ENCODE measurements around the gene TMEM163.

The TMEM163 gene

GRCh38 chr2:134537121-134537520 is 181.7 kb downstream of the TMEM163 start:
- DNase-seq (ENCODE audit: low read depth) = no peak
- no peak for TF ChIP-seq CTCF (IDR thresholded peaks at IDR 0.05; ENCODE audit: control insufficient read depth, extremely low read depth, insufficient read depth)
- H3K4me3 ChIP-seq (ENCODE audit: low read depth, low read length) = no peak overlapping the region

GRCh38 chr2:134536296-134536695 is 182.5 kb downstream of the TMEM163 start:
- TF ChIP-seq CTCF (IDR thresholded peaks at IDR 0.05; ENCODE audit: control insufficient read depth, extremely low read depth, insufficient read depth) = no peak
- no peak overlapping the region for H3K4me3 ChIP-seq (ENCODE audit: low read depth, low read length)
- DNase-seq (ENCODE audit: low read depth) = no peak

GRCh38 chr2:134532537-134532936 is 186.3 kb downstream of the TMEM163 start:
- no peak for DNase-seq (ENCODE audit: low read depth)
- no peak for TF ChIP-seq CTCF (IDR thresholded peaks at IDR 0.05; ENCODE audit: control insufficient read depth, extremely low read depth, insufficient read depth)
- H3K4me3 ChIP-seq (ENCODE audit: low read depth, low read length) = no peak overlapping the region

- no peak for TF ChIP-seq CTCF (IDR thresholded peaks at IDR 0.05; ENCODE audit: control insufficient read depth, extremely low read depth, insufficient read depth)
Measured at GRCh38 chr2:134527381-134527780, 191.4 kb downstream of the TMEM163 start.

GRCh38 chr2:134522496-134523455 is 196.0 kb downstream of the TMEM163 start:
- no peak overlapping the region for H3K4me3 ChIP-seq (ENCODE audit: low read depth, low read length)
- no peak for TF ChIP-seq CTCF (IDR thresholded peaks at IDR 0.05; ENCODE audit: control insufficient read depth, extremely low read depth, insufficient read depth)
- no peak for DNase-seq (ENCODE audit: low read depth)

More at GRCh38 chr2:134527381-134527780, 191.4 kb downstream of the TMEM163 start:
- no peak for DNase-seq (ENCODE audit: low read depth)
- H3K4me3 ChIP-seq (ENCODE audit: low read depth, low read length) = no peak overlapping the region

GRCh38 chr2:134518101-134518500 is 200.7 kb downstream of the TMEM163 start:
- peak; percentile 11 for DNase-seq (ENCODE audit: low read depth)
- H3K4me3 ChIP-seq (ENCODE audit: low read depth, low read length) = no peak overlapping the region
- no peak for TF ChIP-seq CTCF (IDR thresholded peaks at IDR 0.05; ENCODE audit: control insufficient read depth, extremely low read depth, insufficient read depth)

Data from LNCaP clone FGC (cell line).